Activated T-cell treated with anti-CD3 and anti-CD28 coated beads, Interleukin-2, amount 50 U/mL, for 24 hours (primary cell): ENCODE data around the gene WSCD1.

Experiments used
- DNase-seq: peaks from one replicate; pipeline ENCODE4 v3.0.0-alpha.2; 2020
- H3K27ac Mint-ChIP-seq: 2 replicates; pipeline ENCODE4 v1.8.0; 2020; ENCODE audit warnings: mild to moderate bottlenecking, mixed read lengths
- H3K27me3 Mint-ChIP-seq: 2 replicates; pipeline ENCODE4 v1.8.0; 2020; ENCODE audit warnings: mixed read lengths
- H3K36me3 Mint-ChIP-seq: 2 replicates; pipeline ENCODE4 v1.8.0; 2020; ENCODE audit warnings: low read depth, mixed read lengths
- H3K4me1 Mint-ChIP-seq: 2 replicates; pipeline ENCODE4 v1.8.0; 2020; ENCODE audit warnings: low read depth, mixed read lengths
- H3K4me3 Mint-ChIP-seq: 2 replicates; pipeline ENCODE4 v1.8.0; 2020; ENCODE audit warnings: mild to moderate bottlenecking, moderate library complexity, mixed read lengths
- H3K9me3 Mint-ChIP-seq: 2 replicates; pipeline ENCODE4 v1.8.0; 2020; ENCODE audit warnings: mixed read lengths

WSCD1 gene

GRCh38 chr17:6086603-6087400 lies 16.6 kb downstream of the WSCD1 start:
- Mint-ChIP-seq H3K9me3 (no peaks in the 10 kb centered on the region), H3K36me3 (no peaks in the 10 kb centered on the region), H3K27me3 (no peaks in the 10 kb centered on the region), H3K4me3 (no peak overlapping the region), H3K27ac (no peak overlapping the region), H3K4me1 (no peaks in the 10 kb centered on the region)
- DNase-seq = no peak

DNA sequence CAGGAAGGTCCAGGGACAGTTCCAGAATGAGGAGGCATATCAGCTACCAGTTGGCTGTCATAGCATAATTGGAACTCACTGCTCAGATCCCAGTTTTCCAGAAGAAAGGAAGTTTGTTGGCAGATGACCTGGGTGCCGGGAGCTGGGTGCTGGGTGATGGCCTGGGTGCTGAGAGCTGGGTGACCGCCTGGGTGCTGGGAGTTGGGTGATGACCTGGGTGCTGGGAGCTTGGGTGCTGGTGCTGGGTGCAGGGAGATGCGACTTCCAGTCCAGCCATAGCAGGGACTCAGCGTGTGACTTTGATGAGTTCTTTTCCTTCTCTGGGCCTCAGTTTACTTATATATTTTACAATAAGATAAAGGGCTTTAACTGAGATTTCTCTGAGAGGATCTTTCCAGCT lies 18.0 kb downstream of the WSCD1 start:
- H3K9me3 Mint-ChIP-seq = no peaks in the 10 kb centered on the region
- DNase-seq = no peak
- no peak overlapping the region for H3K4me3 Mint-ChIP-seq
- H3K4me1 Mint-ChIP-seq = no peaks in the 10 kb centered on the region
- H3K36me3 Mint-ChIP-seq = no peaks in the 10 kb centered on the region
- no peak overlapping the region for H3K27ac Mint-ChIP-seq
- peaks cover under 1% of the 10 kb centered on the region for H3K27me3 Mint-ChIP-seq

DNA sequence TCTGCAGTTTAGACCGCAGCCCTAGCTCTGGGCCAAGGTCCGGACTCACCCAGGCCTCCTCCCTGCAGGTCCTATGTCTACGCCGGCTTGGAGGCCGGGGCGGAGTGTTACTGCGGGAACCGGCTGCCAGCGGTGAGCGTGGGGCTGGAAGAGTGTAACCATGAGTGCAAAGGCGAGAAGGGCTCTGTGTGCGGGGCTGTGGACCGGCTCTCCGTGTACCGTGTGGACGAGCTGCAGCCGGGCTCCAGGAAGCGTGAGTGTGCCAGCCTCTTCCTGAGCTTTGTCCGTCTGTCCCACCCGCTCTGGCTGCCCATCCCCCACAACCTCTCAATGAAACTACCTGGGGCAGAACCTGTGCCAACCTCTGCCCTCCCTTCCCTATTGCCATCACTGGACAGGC lies 20.1 kb downstream of the WSCD1 start:
- DNase-seq = no peak
- peaks cover 9% of the 10 kb centered on the region for H3K27me3 Mint-ChIP-seq
- H3K4me3 Mint-ChIP-seq = no peak overlapping the region
- H3K9me3 Mint-ChIP-seq = no peaks in the 10 kb centered on the region
- H3K36me3 Mint-ChIP-seq = no peaks in the 10 kb centered on the region
- no peak overlapping the region for H3K27ac Mint-ChIP-seq
- no peaks in the 10 kb centered on the region for H3K4me1 Mint-ChIP-seq

- no peak overlapping the region for H3K4me3 Mint-ChIP-seq
- H3K27me3 Mint-ChIP-seq = peaks cover 9% of the 10 kb centered on the region
- H3K27ac Mint-ChIP-seq = no peak overlapping the region
- no peaks in the 10 kb centered on the region for H3K36me3 Mint-ChIP-seq
- no peak for DNase-seq
- H3K9me3 Mint-ChIP-seq = no peaks in the 10 kb centered on the region
- H3K4me1 Mint-ChIP-seq = no peaks in the 10 kb centered on the region
Observed at GRCh38 chr17:6092182-6092902, 22.2 kb downstream of the WSCD1 start.

GRCh38 chr17:6092903-6093468 lies 22.8 kb downstream of the WSCD1 start:
- Mint-ChIP-seq H3K4me3 (no peak overlapping the region), H3K9me3 (no peaks in the 10 kb centered on the region), H3K36me3 (no peaks in the 10 kb centered on the region), H3K27ac (no peak overlapping the region), H3K27me3 (peaks cover 9% of the 10 kb centered on the region), H3K4me1 (no peaks in the 10 kb centered on the region)
- no peak for DNase-seq

GRCh38 chr17:6094453-6094852 lies 24.3 kb downstream of the WSCD1 start:
- Mint-ChIP-seq H3K27ac (no peak overlapping the region), H3K9me3 (no peaks in the 10 kb centered on the region), H3K4me3 (no peak overlapping the region), H3K36me3 (no peaks in the 10 kb centered on the region), H3K27me3 (peaks cover 9% of the 10 kb centered on the region), H3K4me1 (no peaks in the 10 kb centered on the region)
- DNase-seq = no peak

DNA sequence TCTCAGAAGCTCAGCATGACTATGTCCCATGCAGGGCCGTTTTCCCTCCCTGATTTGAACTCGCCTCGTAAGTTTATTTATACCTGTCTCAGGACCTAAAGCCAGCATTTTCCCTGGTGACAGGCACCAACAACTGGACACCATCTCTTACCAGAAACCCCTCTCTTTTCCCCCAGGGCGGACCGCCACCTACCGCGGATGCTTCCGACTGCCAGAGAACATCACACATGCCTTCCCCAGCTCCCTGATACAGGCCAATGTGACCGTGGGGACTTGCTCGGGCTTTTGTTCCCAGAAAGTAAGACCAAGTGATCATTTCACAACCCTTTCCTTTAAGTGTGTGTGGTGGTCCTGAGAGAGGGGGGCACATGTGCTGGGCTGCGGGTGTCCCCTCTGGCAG lies 24.7 kb downstream of the WSCD1 start:
- no peaks in the 10 kb centered on the region for H3K4me1 Mint-ChIP-seq
- no peaks in the 10 kb centered on the region for H3K36me3 Mint-ChIP-seq
- H3K4me3 Mint-ChIP-seq = no peak overlapping the region
- H3K27me3 Mint-ChIP-seq = peaks cover 9% of the 10 kb centered on the region
- no peak overlapping the region for H3K27ac Mint-ChIP-seq
- no peaks in the 10 kb centered on the region for H3K9me3 Mint-ChIP-seq
- DNase-seq = no peak

DNA sequence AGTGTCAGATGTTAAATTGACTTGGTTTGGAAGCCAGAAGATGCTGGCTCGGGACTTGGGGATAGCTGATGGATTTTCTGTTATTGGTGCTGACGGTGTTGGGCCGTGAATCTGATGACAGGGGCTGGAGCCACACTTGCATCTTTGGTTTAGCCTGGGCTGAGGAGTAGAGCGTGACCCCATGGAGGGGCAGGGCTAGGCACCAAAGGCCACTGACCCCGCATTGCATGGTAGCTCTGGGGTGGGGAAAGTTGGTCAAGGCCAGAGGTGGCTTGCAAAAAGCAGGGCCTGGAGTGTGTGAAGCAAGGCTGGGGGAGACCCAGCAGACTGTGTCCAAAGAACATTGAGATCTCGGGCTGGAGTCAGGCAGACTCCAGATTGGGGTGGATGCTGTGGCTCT lies 25.3 kb downstream of the WSCD1 start:
- no peak for DNase-seq
- H3K36me3 Mint-ChIP-seq = no peaks in the 10 kb centered on the region
- no peak overlapping the region for H3K4me3 Mint-ChIP-seq

GRCh38 chr17:6096201-6097004 lies 26.2 kb downstream of the WSCD1 start:
- Mint-ChIP-seq H3K36me3 (no peaks in the 10 kb centered on the region), H3K9me3 (no peaks in the 10 kb centered on the region), H3K4me3 (no peak overlapping the region), H3K4me1 (no peaks in the 10 kb centered on the region), H3K27me3 (peaks cover 12% of the 10 kb centered on the region), H3K27ac (no peak overlapping the region)
- DNase-seq = no peak

More for the DNA sequence above, 25.3 kb downstream of the WSCD1 start:
- Mint-ChIP-seq H3K4me1 (no peaks in the 10 kb centered on the region), H3K9me3 (no peaks in the 10 kb centered on the region), H3K27ac (no peak overlapping the region), H3K27me3 (peaks cover 12% of the 10 kb centered on the region)

GRCh38 chr17:6097005-6097279 lies 26.8 kb downstream of the WSCD1 start:
- H3K36me3 Mint-ChIP-seq = no peaks in the 10 kb centered on the region
- H3K4me3 Mint-ChIP-seq = no peak overlapping the region
- H3K27me3 Mint-ChIP-seq = peaks cover 12% of the 10 kb centered on the region
- H3K27ac Mint-ChIP-seq = no peak overlapping the region
- H3K9me3 Mint-ChIP-seq = no peaks in the 10 kb centered on the region
- DNase-seq = no peak
- no peaks in the 10 kb centered on the region for H3K4me1 Mint-ChIP-seq

GRCh38 chr17:6098050-6098822 lies 28.1 kb downstream of the WSCD1 start:
- Mint-ChIP-seq H3K4me1 (no peaks in the 10 kb centered on the region), H3K36me3 (no peaks in the 10 kb centered on the region), H3K4me3 (no peak overlapping the region), H3K9me3 (no peaks in the 10 kb centered on the region), H3K27me3 (peaks cover 10% of the 10 kb centered on the region), H3K27ac (no peak overlapping the region)
- no peak for DNase-seq

GRCh38 chr17:6098823-6099180 lies 28.6 kb downstream of the WSCD1 start:
- peaks cover 7% of the 10 kb centered on the region for H3K27me3 Mint-ChIP-seq
- DNase-seq = no peak
- H3K36me3 Mint-ChIP-seq = no peaks in the 10 kb centered on the region
- H3K4me3 Mint-ChIP-seq = no peak overlapping the region
- H3K27ac Mint-ChIP-seq = no peak overlapping the region
- no peaks in the 10 kb centered on the region for H3K4me1 Mint-ChIP-seq
- no peaks in the 10 kb centered on the region for H3K9me3 Mint-ChIP-seq

DNA sequence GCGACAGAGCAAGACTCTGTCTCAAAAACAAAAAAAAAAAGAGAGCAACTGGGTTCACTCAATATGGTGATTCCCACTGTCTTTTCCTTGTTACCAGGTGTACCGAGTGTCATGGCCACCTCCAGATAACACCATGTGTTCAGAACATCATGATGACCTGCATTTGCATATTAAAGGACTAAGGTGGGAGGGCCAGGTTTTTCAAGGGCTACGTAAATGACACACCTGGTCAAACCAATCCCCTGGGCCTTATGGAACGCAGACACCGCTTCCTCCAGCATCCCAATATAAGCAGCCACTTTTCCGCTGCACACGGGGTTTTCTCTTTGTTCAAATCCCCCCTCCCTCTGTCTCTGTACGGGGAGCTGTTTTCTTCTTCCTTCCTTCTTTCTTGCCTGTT lies 29.3 kb downstream of the WSCD1 start:
- H3K27ac Mint-ChIP-seq = no peak overlapping the region
- H3K4me1 Mint-ChIP-seq = no peaks in the 10 kb centered on the region
- peaks cover 9% of the 10 kb centered on the region for H3K27me3 Mint-ChIP-seq
- DNase-seq = no peak
- H3K9me3 Mint-ChIP-seq = no peaks in the 10 kb centered on the region
- H3K4me3 Mint-ChIP-seq = no peak overlapping the region
- no peaks in the 10 kb centered on the region for H3K36me3 Mint-ChIP-seq

GRCh38 chr17:6100146-6100545 lies 30.0 kb downstream of the WSCD1 start:
- no peak for DNase-seq
- H3K4me1 Mint-ChIP-seq = no peaks in the 10 kb centered on the region
- no peaks in the 10 kb centered on the region for H3K36me3 Mint-ChIP-seq
- peaks cover 11% of the 10 kb centered on the region for H3K27me3 Mint-ChIP-seq
- H3K9me3 Mint-ChIP-seq = no peaks in the 10 kb centered on the region
- H3K4me3 Mint-ChIP-seq = no peak overlapping the region
- H3K27ac Mint-ChIP-seq = no peak overlapping the region
